HepG2 (cell line): ENCODE results near the gene SEMA3F. TPM values are rescaled to one million over a fixed set of nuclear protein-coding genes. Genes with fewer than 3 reads are reported as not detected.

Experiments used
- ATAC-seq: fragments of 200-7000 bp; cut with Tn5 transposase; 3 replicates; pipeline ENCODE4 v1.9.1; 2020; ENCODE audit warnings: mild to moderate bottlenecking, moderate library complexity
- BruUV-seq: library from RNA; stranded (reverse); fragments of 400-500 nt; replicated peaks from 2 replicates; lab custom pipeline; 2021; lab: Mats Ljungman, UMichigan
- CTCF ChIA-PET: fragments of 300-600 bp; formaldehyde crosslinking; extraction: SDS; loops from one replicate; lab custom pipeline; 2021; ENCODE audit warnings: low total read pairs, inconsistent platforms, low intra/inter-chr PET ratio; lab: Yijun Ruan, JAX
- POLR2A ChIA-PET: fragments of 350-600 bp; sonication (Branson Sonifier 250); formaldehyde crosslinking; loops from one replicate; lab custom pipeline; 2020; ENCODE audit warnings: antibody characterized with exemption, inconsistent platforms; lab: Yijun Ruan, JAX
- DNase-seq: peaks from one replicate; pipeline ENCODE4 v3.0.0-alpha.2; 2015; ENCODE audit warnings: low spot score
- FAIRE-seq: peaks from 3 replicates; lab custom pipeline; 2011; peaks lifted over from hg19 to GRCh38; lab: Jason Lieb, UNC
- H2AFZ ChIP-seq: one replicate; pipeline ENCODE4 v1.6.1; 2011; ENCODE audit warnings: low read length, inconsistent platforms
- H3K27ac ChIP-seq: fragments of 300-600 bp; 3 replicates; pipeline ENCODE4 v1.8.0; 2011; ENCODE audit warnings: mixed run types, mild to moderate bottlenecking, mixed read lengths, low read length, inconsistent platforms; ENCODE audit not compliant: insufficient read depth; ENCODE audit errors: extremely low read length
- H3K27me3 ChIP-seq, 2 experiments: fragments of 200-600 bp in 1 of 2; 2 replicates in 1 of 2; 3 replicates in 1 of 2; pipeline versions ENCODE4 v1.6.0 to v1.8.0; 2011; ENCODE audit warnings: low read length in 2 of 2, mild to moderate bottlenecking in 2 of 2, moderate library complexity in 2 of 2, inconsistent platforms in 1 of 2; ENCODE audit not compliant: insufficient read depth in 2 of 2, control insufficient read depth in 1 of 2
- H3K36me3 ChIP-seq, 2 experiments: fragments of 200-600 bp in 1 of 2; replicated peaks in 1 of 2; 2 replicates in 1 of 2; 3 replicates in 1 of 2; pipeline versions ENCODE4 v1.5.1 to v1.8.0; 2011; ENCODE audit warnings: low read length in 2 of 2, inconsistent platforms in 1 of 2; ENCODE audit not compliant: insufficient read depth in 2 of 2, control insufficient read depth in 1 of 2
- H3K4me1 ChIP-seq: 2 replicates; pipeline ENCODE4 v1.5.1; 2012; ENCODE audit warnings: low read length, inconsistent platforms; ENCODE audit not compliant: insufficient read depth
- H3K4me2 ChIP-seq: 2 replicates; pipeline ENCODE4 v1.6.0; 2011; ENCODE audit warnings: low read depth, low read length, inconsistent platforms
- H3K4me3 ChIP-seq, 3 experiments: fragments of 200-600 bp in 1 of 3; sonication (generic), shearing (Covaris generic) in 1 of 3; replicated peaks in 1 of 3; 2 replicates each; pipeline ENCODE4 v1.5.1; 2011 to 2016; ENCODE audit warnings: low read length in 3 of 3, inconsistent platforms in 2 of 3, low read depth in 2 of 3, mild to moderate bottlenecking in 2 of 3, control low read depth in 1 of 3, mixed read lengths in 1 of 3; ENCODE audit not compliant: insufficient read depth in 1 of 3
- H3K79me2 ChIP-seq: one replicate; pipeline ENCODE4 v1.6.1; 2011; ENCODE audit warnings: low read length, inconsistent platforms; ENCODE audit not compliant: insufficient read depth
- H3K9ac ChIP-seq: 2 replicates; pipeline ENCODE4 v1.6.0; 2011; ENCODE audit warnings: mild to moderate bottlenecking, low read depth, low read length, inconsistent platforms; ENCODE audit not compliant: insufficient read depth
- H3K9me3 ChIP-seq: 2 replicates; pipeline ENCODE4 v1.5.1; 2012; ENCODE audit warnings: mild to moderate bottlenecking, low read length
- H4K20me1 ChIP-seq: 2 replicates; pipeline ENCODE4 v1.6.0; 2011; ENCODE audit warnings: inconsistent platforms, mild to moderate bottlenecking, low read length, moderate library complexity; ENCODE audit not compliant: insufficient read depth
- BRCA1 ChIP-seq: sonication (generic); formaldehyde crosslinking; IDR thresholded peaks from 2 replicates; pipeline ENCODE4 v1.4.0; 2020; ENCODE audit warnings: missing genetic modification reagents
- IKZF4 ChIP-seq: sonication (generic); formaldehyde crosslinking; IDR thresholded peaks from 2 replicates; pipeline ENCODE4 v1.5.1; 2020; ENCODE audit warnings: borderline replicate concordance, mild to moderate bottlenecking, low read depth, missing genetic modification reagents; ENCODE audit errors: not compliant biosample characterization
- KDM5A ChIP-seq: fragments of 200-600 bp; sonication (generic); IDR thresholded peaks from 2 replicates; pipeline ENCODE4 v1.7.0; 2018; ENCODE audit warnings: antibody characterized with exemption, mild to moderate bottlenecking, low read length, borderline replicate concordance
- KDM5B ChIP-seq: sonication (generic); formaldehyde crosslinking; IDR thresholded peaks from 2 replicates; pipeline ENCODE4 v1.4.0; 2020; ENCODE audit warnings: missing genetic modification reagents, mild to moderate bottlenecking, borderline replicate concordance
- MBD4 ChIP-seq: IDR thresholded peaks from 2 replicates; pipeline ENCODE4 v1.6.1; 2012; ENCODE audit warnings: low read length, inconsistent platforms, borderline replicate concordance
- MEIS2 ChIP-seq: sonication (generic); formaldehyde crosslinking; IDR thresholded peaks from 2 replicates; pipeline ENCODE4 v1.9.0; 2021; ENCODE audit warnings: mild to moderate bottlenecking, missing genetic modification reagents
- MXD4 ChIP-seq: IDR thresholded peaks from 2 replicates; pipeline ENCODE4 v1.6.1; 2016; ENCODE audit warnings: mild to moderate bottlenecking, missing biosample characterization, missing genetic modification reagents
- SNAI1 ChIP-seq: sonication (generic); formaldehyde crosslinking; IDR thresholded peaks from 2 replicates; pipeline ENCODE4 v1.5.0; 2020; ENCODE audit warnings: mild to moderate bottlenecking, missing genetic modification reagents, borderline replicate concordance
- ZFP36L2 ChIP-seq: sonication (generic); formaldehyde crosslinking; IDR thresholded peaks from 2 replicates; pipeline ENCODE4 v1.4.0; 2020; ENCODE audit warnings: missing genetic modification reagents
- ZFX ChIP-seq: sonication (generic); formaldehyde crosslinking; IDR thresholded peaks from 2 replicates; pipeline ENCODE4 v1.4.0; 2020; ENCODE audit warnings: mild to moderate bottlenecking, low read depth, missing genetic modification reagents, moderate library complexity
- ZNF263 ChIP-seq: sonication (generic); formaldehyde crosslinking; IDR thresholded peaks from 2 replicates; pipeline ENCODE4 v1.4.0; 2020; ENCODE audit warnings: missing genetic modification reagents
- ZNF468 ChIP-seq: sonication (generic); formaldehyde crosslinking; IDR thresholded peaks from 2 replicates; pipeline ENCODE4 v1.8.0; 2022; ENCODE audit warnings: mild to moderate bottlenecking, moderate library complexity, missing genetic modification reagents
- ZNF484 ChIP-seq: sonication (generic); formaldehyde crosslinking; IDR thresholded peaks from 2 replicates; pipeline ENCODE4 v1.5.1; 2020; ENCODE audit warnings: mild to moderate bottlenecking, low read depth, missing genetic modification reagents, borderline replicate concordance
- ZNF496 ChIP-seq: sonication (generic); formaldehyde crosslinking; IDR thresholded peaks from 2 replicates; pipeline ENCODE4 v1.8.1; 2023; ENCODE audit warnings: mild to moderate bottlenecking, moderate library complexity, missing genetic modification reagents; ENCODE audit not compliant: insufficient replicate concordance
- ZNF761 ChIP-seq: sonication (generic); formaldehyde crosslinking; conservative IDR thresholded peaks from 2 replicates; pipeline ENCODE4 v1.4.0; 2020; ENCODE audit warnings: mild to moderate bottlenecking, missing genetic modification reagents
- WGBS: methylation state at CpG from one replicate; pipeline ENCODE4 v1.1.6; 2017; ENCODE audit warnings: low lambda C conversion rate; 5-methylcytosine and 5-hydroxymethylcytosine counted together
- in situ Hi-C: cut with HindIII; loops from 2 replicates; pipeline ENCODE4 v1.10.0; 2017; ENCODE audit warnings: low pct_unique_long_range_greater_than_20kb; ENCODE audit not compliant: extremely low pct_ligation_motif_present
- intact Hi-C: fragments of 100-400 bp; cut with micrococcal nuclease; formaldehyde crosslinking; loops from one replicate; pipeline ENCODE4 v1.10.0; 2022; ENCODE audit not compliant: unreplicated experiment
- polyA plus RNA-seq, 8 experiments: library from polyadenylated mRNA; depleted of rRNA in 3 of 8; stranded (reverse) in 7 of 8; unstranded in 1 of 8; fragments of >200 nt; fragmentation: Illumina TruSeq in 4 of 8; extraction: Trizol in 4 of 8; gene quantifications; 2 replicates each; pipeline versions ENCODE4 v1.2.1 to v1.2.3, GENCODE V29; 2011 to 2016; ENCODE audit warnings: low read depth in 4 of 8, missing spikeins in 1 of 8, mixed read lengths in 1 of 8; ENCODE audit not compliant: insufficient read depth in 1 of 8
- total RNA-seq, 5 experiments: library from RNA; depleted of rRNA; stranded (reverse); fragments of >200 nt; fragmentation: Illumina TruSeq; extraction: Trizol; gene quantifications; 2 replicates each; pipeline ENCODE4 v1.2.3, GENCODE V29; 2016; ENCODE audit warnings: low read depth in 1 of 5
- TF ChIP-seq, protein P1 (sequence below): sonication (generic); formaldehyde crosslinking; IDR thresholded peaks from 2 replicates; pipeline ENCODE4 v1.8.1; 2023; ENCODE audit warnings: mild to moderate bottlenecking, inconsistent platforms, moderate library complexity, missing genetic modification reagents, borderline replicate concordance
- TF ChIP-seq, protein P2 (sequence below): sonication (generic); formaldehyde crosslinking; IDR thresholded peaks from 2 replicates; pipeline ENCODE4 v1.4.0; 2020; ENCODE audit warnings: missing genetic modification reagents
- TF ChIP-seq, protein P3 (sequence below): sonication (generic); formaldehyde crosslinking; IDR thresholded peaks from 2 replicates; pipeline ENCODE4 v1.4.0; 2020; ENCODE audit warnings: missing genetic modification reagents
- TF ChIP-seq, protein P4 (sequence below): IDR thresholded peaks from 2 replicates; pipeline ENCODE4 v1.6.1; 2016; ENCODE audit warnings: control low read depth

The SEMA3F gene
- total and polyA plus RNA-seq, 2 of the 13 experiments (the other 11 are each of a cell fraction or from before 2014, with no cell fraction given): 7.6 to 17.2 TPM

DNA sequence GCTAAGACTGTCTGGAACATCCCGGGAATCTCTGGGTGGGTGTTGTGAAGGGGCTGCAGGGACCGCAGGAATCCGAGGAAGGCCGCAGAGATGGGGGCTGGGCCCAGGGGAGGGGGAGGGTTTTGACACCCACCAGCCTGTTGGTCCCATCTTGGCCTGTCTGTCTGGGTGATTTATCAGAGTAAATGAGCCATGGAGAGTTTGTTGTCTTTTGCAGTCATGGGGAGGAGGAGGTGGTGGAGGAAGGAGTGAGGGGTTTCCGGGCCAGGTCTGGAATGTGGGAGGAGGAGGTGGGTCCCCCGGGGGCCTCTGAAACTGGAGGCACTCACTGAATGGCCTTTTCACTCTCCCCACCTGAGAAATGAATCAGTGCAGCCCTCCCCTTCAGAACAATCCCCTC, 11.5 kb downstream of the SEMA3F start:
- Histone ChIP-seq H3K27ac (peak overlapping the region; percentile 68), H2AFZ (no peak overlapping the region), H3K27me3 (no peaks in the 10 kb centered on the region), H3K4me1 (peaks cover 99% of the 10 kb centered on the region), H3K9me3 (no peaks in the 10 kb centered on the region), H3K9ac (peak overlapping the region; percentile 55), H4K20me1 (no peaks in the 10 kb centered on the region), H3K4me3 (peak overlapping the region in 1 of 3 experiments; percentile 60; a peak in 2 of 6 replicates), H3K36me3 (0 out of 5 replicates have a peak, but pooled peaks cover 0 to 2% of the 10 kb centered on the region in 2 experiments), H3K4me2 (peak overlapping the region; percentile 68), H3K79me2 (peaks cover 5% of the 10 kb centered on the region)
- ATAC-seq (no peak), DNase-seq (no peak), FAIRE-seq (no peak)
- in situ Hi-C loops: no loop called here
- POLR2A ChIA-PET: interaction anchor here (0.8 to 2.8 kb wide), 7 partner anchors 10 to 227 kb away, joined by 3 to 23 read pairs (median 3); partner anchors contain the start of gene RBM6
- CTCF ChIA-PET: no interaction called here
- no TSS peak for BruUV-seq
- WGBS: 43% methylated on average over 6 of the region's 6 CpGs
- intact Hi-C loops: no loop called here
- TF ChIP-seq ZNF761 (CRISPR knock-in tag) (no peak), KDM5A (no peak), IKZF4 (CRISPR knock-in tag) (no peak), BRCA1 (CRISPR knock-in tag) (no peak), MXD4 (no peak), KDM5B (CRISPR knock-in tag) (0 out of 2 replicates have a peak, but pooled peaks have one; percentile 18), SNAI1 (no peak), MBD4 (no peak), ZFP36L2 (no peak), ZNF468 (CRISPR knock-in tag) (no peak), ZFX (CRISPR knock-in tag) (peak; percentile 2; the same call in 1 of the 2 replicates), ZNF263 (CRISPR knock-in tag) (peak; percentile 39; the same call in 1 of the 2 replicates), ZNF484 (no peak), MEIS2 (CRISPR knock-in tag) (no peak), ZNF496 (no peak)
- TF ChIP-seq, protein P1, sequence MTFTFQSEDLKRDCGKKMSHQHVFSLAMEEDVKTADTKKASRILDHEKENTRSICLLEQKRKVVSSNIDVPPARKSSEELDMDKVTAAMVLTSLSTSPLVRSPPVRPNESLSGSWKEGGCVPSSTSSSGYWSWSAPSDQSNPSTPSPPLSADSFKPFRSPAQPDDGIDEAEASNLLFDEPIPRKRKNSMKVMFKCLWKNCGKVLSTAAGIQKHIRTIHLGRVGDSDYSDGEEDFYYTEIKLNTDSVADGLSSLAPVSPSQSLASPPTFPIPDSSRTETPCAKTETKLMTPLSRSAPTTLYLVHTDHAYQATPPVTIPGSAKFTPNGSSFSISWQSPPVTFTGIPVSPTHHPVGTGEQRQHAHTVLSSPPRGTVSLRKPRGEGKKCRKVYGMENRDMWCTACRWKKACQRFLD (CRISPR knock-in tag): no peak
- TF ChIP-seq, protein P2, sequence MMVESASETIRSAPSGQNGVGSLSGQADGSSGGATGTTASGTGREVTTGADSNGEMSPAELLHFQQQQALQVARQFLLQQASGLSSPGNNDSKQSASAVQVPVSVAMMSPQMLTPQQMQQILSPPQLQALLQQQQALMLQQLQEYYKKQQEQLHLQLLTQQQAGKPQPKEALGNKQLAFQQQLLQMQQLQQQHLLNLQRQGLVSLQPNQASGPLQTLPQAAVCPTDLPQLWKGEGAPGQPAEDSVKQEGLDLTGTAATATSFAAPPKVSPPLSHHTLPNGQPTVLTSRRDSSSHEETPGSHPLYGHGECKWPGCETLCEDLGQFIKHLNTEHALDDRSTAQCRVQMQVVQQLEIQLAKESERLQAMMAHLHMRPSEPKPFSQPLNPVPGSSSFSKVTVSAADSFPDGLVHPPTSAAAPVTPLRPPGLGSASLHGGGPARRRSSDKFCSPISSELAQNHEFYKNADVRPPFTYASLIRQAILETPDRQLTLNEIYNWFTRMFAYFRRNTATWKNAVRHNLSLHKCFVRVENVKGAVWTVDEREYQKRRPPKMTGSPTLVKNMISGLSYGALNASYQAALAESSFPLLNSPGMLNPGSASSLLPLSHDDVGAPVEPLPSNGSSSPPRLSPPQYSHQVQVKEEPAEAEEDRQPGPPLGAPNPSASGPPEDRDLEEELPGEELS (CRISPR knock-in tag): peak; percentile 15; the same call in 1 of the 2 replicates
- TF ChIP-seq, protein P3, sequence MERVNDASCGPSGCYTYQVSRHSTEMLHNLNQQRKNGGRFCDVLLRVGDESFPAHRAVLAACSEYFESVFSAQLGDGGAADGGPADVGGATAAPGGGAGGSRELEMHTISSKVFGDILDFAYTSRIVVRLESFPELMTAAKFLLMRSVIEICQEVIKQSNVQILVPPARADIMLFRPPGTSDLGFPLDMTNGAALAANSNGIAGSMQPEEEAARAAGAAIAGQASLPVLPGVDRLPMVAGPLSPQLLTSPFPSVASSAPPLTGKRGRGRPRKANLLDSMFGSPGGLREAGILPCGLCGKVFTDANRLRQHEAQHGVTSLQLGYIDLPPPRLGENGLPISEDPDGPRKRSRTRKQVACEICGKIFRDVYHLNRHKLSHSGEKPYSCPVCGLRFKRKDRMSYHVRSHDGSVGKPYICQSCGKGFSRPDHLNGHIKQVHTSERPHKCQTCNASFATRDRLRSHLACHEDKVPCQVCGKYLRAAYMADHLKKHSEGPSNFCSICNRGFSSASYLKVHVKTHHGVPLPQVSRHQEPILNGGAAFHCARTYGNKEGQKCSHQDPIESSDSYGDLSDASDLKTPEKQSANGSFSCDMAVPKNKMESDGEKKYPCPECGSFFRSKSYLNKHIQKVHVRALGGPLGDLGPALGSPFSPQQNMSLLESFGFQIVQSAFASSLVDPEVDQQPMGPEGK (CRISPR knock-in tag): peak; percentile 47; the same call in 1 of the 2 replicates
- TF ChIP-seq, protein P4, sequence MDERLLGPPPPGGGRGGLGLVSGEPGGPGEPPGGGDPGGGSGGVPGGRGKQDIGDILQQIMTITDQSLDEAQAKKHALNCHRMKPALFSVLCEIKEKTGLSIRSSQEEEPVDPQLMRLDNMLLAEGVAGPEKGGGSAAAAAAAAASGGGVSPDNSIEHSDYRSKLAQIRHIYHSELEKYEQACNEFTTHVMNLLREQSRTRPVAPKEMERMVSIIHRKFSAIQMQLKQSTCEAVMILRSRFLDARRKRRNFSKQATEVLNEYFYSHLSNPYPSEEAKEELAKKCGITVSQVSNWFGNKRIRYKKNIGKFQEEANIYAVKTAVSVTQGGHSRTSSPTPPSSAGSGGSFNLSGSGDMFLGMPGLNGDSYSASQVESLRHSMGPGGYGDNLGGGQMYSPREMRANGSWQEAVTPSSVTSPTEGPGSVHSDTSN: no peak
